AG10803 (cell line): ENCODE measurements around the gene TRIM44.
"Not testable (repeated sequence)": the region's sequence is repeated elsewhere in the genome, so short reads cannot be mapped to it uniquely, and the experiment has no call there.

Experiments
- DNase-seq: peaks from one replicate; pipeline ENCODE4 v3.0.0; 2010; ENCODE audit warnings: low read depth
- H3K4me3 ChIP-seq: 2 replicates; pipeline ENCODE4 v1.5.1; 2011; ENCODE audit warnings: mild to moderate bottlenecking, low read length, control low read depth
- TF ChIP-seq, protein P1 (sequence below): conservative IDR thresholded peaks from 2 replicates; pipeline ENCODE4 v1.5.1; 2011; ENCODE audit warnings: mild to moderate bottlenecking, low read length, control low read depth, inconsistent platforms

TRIM44 gene

DNA sequence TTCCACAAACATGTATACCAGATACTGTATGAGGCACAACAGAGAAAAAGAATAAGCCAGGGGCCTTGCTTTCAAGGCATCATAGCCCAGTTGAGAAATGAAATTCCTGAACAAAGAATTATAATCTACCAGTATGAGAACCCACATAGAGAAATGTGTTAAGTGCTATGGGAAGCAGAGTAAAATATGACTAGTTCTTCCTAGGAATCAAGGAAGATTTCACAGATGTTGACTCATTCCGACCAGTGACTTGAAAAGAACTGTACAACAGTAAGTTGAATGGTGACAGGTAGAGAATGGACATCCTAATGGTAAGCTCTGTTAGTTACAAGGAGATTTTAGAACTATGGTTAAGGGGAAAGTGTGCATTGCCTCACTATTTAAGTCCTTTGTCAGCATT, 102.6 kb downstream of the TRIM44 start:
- no peak overlapping the region for H3K4me3 ChIP-seq
- peak; percentile 31 for DNase-seq
- TF ChIP-seq, protein P1, sequence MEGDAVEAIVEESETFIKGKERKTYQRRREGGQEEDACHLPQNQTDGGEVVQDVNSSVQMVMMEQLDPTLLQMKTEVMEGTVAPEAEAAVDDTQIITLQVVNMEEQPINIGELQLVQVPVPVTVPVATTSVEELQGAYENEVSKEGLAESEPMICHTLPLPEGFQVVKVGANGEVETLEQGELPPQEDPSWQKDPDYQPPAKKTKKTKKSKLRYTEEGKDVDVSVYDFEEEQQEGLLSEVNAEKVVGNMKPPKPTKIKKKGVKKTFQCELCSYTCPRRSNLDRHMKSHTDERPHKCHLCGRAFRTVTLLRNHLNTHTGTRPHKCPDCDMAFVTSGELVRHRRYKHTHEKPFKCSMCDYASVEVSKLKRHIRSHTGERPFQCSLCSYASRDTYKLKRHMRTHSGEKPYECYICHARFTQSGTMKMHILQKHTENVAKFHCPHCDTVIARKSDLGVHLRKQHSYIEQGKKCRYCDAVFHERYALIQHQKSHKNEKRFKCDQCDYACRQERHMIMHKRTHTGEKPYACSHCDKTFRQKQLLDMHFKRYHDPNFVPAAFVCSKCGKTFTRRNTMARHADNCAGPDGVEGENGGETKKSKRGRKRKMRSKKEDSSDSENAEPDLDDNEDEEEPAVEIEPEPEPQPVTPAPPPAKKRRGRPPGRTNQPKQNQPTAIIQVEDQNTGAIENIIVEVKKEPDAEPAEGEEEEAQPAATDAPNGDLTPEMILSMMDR = no peak

DNA sequence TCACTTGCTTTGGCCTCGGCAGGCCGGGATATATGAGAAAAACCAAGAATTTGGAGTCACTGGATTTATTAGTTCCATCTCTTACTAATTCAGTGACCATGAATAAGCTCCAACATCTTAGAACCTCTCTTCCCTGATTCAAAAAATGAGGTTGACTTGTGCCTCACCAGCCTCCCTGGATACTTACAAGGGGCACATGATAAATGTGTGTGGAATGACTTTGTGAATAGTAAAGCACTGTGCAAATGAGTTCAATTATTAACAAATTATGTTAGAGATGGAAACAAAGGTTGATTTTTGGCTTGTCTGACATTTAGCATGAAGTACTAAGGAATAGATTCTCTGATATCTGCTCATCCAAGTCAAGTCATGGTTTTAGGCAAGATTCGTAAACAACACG, 104.1 kb downstream of the TRIM44 start:
- DNase-seq = no peak
- no peak overlapping the region for H3K4me3 ChIP-seq
- TF ChIP-seq, protein P1 = no peak

DNA sequence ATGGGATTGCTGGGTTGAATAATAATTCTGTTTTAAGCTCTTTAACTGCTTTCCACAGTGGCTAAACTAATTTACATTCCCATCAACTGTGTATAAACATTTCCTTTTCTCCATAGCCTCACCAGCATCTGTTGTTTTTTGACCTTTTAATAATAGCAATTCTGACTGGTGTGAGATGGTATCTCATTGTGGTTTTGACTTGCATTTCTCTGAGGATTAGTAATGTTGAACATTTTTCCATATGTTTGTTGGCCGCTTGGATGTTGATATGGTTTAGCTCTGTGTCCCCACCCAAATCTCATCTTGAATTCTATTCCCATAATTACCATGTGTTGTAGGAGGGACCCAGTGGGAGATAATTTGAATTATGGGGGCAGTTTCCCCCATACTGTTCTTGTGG, 107.8 kb downstream of the TRIM44 start:
- not testable (repeated sequence) for H3K4me3 ChIP-seq
- DNase-seq = peak; percentile 67

DNA sequence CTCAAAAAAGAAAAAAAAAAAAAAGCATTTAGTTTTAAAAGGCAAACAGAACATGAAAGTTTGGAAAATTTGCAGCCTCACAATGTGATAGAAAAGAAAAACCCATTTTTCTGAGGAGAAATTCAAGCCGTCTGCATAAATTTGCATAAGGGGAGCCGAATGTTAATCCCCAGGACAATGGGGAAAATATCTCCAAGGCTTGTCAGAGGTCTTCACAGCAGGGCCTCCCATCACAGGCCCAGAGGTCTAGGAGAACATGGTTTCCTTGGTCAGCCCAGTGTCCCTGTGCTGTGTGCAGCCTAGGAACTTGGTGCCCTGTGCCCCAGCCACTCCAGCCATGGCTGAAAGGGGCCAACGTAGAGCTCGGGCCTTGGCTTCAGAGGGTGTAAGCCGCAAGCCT, 109.1 kb downstream of the TRIM44 start:
- H3K4me3 ChIP-seq = no peak overlapping the region
- TF ChIP-seq, protein P1 = no peak
- DNase-seq = no peak

DNA sequence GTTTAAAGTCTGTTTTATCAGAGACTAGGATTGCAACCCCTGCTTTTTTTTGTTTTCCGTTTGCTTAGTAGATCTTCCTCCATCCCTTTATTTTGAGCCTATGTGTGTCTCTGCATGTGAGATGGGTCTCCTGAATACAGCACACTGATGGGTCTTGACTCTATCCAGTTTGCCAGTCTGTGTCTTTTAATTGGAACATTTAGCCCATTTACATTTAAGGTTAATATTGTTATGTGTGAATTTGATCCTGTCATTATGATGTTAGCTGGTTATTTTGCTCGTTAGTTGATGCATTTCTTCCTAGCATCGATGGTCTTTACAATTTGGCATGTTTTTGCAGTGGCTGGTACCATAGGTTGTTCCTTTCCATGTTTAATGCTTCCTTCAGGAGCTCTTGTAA, 114.7 kb downstream of the TRIM44 start:
- H3K4me3 ChIP-seq, DNase-seq: not testable (repeated sequence)

DNA sequence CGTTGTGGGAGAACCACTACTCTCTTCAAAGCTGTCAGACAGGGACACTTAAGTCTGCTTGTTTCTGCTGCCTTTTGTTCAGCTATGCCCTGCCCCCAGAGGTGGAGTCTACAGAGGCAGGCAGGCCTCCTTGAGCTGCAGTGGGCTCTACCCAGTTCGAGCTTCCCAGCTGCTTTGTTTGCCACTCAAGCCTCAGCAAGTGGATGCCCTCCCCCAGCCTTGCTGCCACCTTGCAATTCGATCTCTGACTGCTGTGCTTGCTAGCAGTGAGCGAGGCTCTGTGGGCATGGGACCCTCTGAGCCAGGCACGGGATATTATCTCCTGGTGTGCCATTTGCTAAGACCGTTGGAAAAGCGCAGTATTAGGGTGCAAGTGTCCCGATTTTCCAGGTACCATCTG, 116.4 kb downstream of the TRIM44 start:
- not testable (repeated sequence) for DNase-seq, H3K4me3 ChIP-seq

DNA sequence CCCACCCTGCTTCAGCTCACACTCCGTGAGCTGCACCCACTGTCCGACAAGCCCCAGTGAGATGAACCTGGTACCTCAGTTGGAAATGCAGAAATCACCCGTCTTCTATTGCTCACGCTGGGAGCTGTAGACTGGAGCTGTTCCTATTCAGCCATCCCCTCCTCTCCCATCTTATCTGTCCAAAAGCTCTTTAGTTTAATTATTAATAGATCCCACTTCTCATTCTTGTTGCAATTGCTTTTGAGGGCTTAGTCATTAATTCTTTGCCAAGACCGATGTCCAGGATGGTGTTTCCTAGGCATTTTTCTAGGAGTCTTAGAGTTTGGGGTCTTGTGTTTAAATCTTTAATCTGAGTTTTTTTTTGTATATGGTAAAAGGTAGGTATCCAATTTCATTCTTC, 116.8 kb downstream of the TRIM44 start:
- no peak for DNase-seq
- H3K4me3 ChIP-seq = no peak overlapping the region
- TF ChIP-seq, protein P1 = no peak

DNA sequence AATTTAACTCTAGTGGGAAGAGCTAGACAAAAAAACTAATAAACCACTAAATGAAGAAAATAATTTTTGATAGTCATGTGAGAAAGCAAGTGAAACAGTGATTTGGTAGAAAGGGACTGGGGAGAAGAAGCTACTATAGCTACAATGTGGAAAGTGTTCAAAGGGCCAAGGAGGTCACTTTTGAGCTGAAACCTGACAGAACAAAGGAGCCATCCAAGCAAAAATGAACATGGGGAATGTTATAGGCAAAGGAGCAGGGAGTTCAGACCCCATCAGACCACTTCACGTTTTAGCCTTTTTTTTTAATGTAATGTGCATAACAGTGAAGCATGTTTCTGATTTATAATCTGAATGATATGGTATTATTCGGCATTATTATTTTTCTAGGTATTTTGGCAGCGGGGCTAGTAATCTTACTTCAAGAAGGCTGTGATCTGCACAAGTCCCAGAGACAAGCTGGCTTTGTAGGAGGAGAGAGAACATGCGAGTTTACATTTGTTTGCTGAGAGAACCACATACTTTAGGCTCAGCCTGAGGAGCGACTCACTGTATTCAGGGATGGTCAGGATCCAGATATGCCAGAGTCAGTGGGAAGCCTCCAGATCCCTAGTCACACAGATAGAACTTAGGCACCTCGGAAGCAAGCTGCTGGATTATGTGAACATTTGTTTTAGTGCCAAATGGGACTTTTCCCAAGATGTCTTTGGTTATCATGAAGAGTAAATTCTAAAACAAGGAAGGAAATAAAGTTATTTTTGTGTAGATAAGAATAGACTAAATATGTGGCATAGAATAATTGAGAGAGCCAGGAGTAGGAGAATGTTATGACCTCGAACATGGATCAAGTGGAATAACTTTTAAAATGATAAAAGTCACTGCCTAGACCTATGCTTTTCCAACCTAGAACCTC, 118.6 kb downstream of the TRIM44 start:
- TF ChIP-seq, protein P1 = no peak
- peak; percentile 75 for DNase-seq

More for the DNA sequence above, 118.6 kb downstream of the TRIM44 start:
- no peak overlapping the region for H3K4me3 ChIP-seq
